ENCODE measurements around the gene UGT1A10. TPM values are rescaled to one million over a fixed set of nuclear protein-coding genes. Genes with fewer than 3 reads are reported as not detected.

Gene UGT1A10
- total RNA-seq, 1 donor from 2014 or later, result not detected

DNA sequence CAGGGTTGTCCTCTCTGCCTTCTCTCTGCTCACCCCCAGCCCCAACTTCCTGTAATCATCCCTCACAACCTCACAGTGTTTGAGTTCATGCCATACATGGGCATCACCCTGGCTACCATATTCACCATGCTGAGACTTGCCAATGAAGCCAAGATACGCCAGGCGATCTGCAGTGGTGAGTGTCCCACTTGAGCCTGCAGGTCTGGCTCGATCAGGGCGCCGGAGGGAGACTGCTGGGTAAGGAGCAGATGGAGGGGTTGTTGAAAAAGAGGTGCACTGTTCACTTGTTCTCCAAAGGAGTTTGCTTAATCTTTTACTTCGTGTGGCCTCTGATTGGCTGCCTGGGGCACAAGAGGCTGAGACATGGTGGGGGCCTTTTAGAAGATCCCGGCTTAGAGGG lies 156.5 kb downstream of the UGT1A10 start:
- no peak for DNase-seq (ENCODE audit: extremely low spot score, unreplicated experiment)
- Mint-ChIP-seq H3K27ac (no peak overlapping the region), H3K27me3 (peaks cover 8% of the 10 kb centered on the region), H3K36me3 (no peaks in the 10 kb centered on the region), H3K4me1 (ENCODE audit: unreplicated experiment) (no peaks in the 10 kb centered on the region), H3K4me3 (no peak overlapping the region), H3K9me3 (no peaks in the 10 kb centered on the region)
- TF ChIP-seq, protein P1, sequence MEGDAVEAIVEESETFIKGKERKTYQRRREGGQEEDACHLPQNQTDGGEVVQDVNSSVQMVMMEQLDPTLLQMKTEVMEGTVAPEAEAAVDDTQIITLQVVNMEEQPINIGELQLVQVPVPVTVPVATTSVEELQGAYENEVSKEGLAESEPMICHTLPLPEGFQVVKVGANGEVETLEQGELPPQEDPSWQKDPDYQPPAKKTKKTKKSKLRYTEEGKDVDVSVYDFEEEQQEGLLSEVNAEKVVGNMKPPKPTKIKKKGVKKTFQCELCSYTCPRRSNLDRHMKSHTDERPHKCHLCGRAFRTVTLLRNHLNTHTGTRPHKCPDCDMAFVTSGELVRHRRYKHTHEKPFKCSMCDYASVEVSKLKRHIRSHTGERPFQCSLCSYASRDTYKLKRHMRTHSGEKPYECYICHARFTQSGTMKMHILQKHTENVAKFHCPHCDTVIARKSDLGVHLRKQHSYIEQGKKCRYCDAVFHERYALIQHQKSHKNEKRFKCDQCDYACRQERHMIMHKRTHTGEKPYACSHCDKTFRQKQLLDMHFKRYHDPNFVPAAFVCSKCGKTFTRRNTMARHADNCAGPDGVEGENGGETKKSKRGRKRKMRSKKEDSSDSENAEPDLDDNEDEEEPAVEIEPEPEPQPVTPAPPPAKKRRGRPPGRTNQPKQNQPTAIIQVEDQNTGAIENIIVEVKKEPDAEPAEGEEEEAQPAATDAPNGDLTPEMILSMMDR (conservative IDR thresholded peaks at IDR 0.05), result no peak

DNA sequence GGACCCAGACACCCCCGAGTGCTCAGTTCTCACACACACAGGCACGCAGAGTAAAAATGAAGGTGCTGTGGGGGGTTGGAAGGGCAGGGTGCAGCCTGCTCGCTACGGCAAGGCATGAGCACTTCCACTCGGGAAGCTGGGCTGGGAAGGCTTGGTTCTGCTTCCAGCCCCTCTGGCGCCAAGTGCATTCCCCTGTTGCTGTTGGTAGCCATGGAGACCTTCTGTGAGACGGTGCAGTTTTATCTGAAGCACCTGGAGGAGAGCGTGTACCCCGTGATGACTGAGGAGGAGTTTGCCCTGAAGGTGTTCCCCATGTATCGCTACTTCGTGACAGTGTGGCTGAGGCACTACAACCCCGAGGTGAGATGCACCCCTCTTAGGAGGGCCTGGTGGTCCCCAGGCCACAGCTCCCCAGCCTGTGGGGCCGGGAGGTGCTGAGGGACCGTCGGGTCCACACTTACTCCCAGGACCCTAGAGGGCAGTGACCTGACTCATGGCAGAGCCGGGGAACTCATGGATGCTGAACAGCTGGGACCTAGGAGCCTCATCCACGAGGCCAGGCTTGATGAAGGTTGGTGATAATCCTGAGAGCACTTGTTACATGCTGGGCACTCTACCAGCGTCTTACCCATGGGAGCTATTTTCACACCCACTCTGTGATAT lies 157.3 kb downstream of the UGT1A10 start:
- Mint-ChIP-seq H3K36me3 (no peaks in the 10 kb centered on the region), H3K9me3 (no peaks in the 10 kb centered on the region), H3K27me3 (peaks cover 8% of the 10 kb centered on the region), H3K4me3 (no peak overlapping the region), H3K4me1 (ENCODE audit: unreplicated experiment) (no peaks in the 10 kb centered on the region), H3K27ac (no peak overlapping the region)
- TF ChIP-seq, protein P1 (conservative IDR thresholded peaks at IDR 0.05), result no peak
- DNase-seq (ENCODE audit: extremely low spot score, unreplicated experiment), result no peak

GRCh38 chr2:233794128-233794658 lies 157.9 kb downstream of the UGT1A10 start:
- no peak overlapping the region for H3K27ac Mint-ChIP-seq
- no peak for DNase-seq (ENCODE audit: extremely low spot score, unreplicated experiment)

DNA sequence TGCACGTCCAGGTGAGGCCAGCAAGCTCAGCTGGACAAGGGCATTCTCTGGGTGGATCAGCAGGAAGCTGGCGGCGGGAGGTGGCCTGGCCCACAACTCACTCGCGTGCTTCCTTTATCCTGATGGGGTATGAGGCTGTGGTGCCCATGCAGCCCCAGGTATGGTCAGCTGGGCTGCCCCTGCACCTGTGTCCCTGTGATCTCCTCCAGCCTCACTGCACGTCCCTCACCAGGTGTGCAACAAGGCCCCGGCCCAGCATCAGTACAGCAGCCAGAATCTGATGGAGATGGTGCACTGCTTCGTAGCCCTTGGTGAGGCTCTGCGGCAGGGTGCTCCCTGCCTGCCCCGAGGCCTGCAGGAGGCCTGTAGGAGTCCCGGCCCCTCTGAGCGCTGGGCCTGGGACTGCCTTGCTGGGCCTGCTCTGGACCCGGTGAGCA lies 159.5 kb downstream of the UGT1A10 start:
- TF ChIP-seq, protein P1 (conservative IDR thresholded peaks at IDR 0.05), result no peak
- H3K4me3 Mint-ChIP-seq, result no peak overlapping the region
- no peaks in the 10 kb centered on the region for H3K9me3 Mint-ChIP-seq
- DNase-seq (ENCODE audit: extremely low spot score, unreplicated experiment), result peak; percentile 55
- no peaks in the 10 kb centered on the region for H3K36me3 Mint-ChIP-seq
- no peaks in the 10 kb centered on the region for H3K4me1 Mint-ChIP-seq (ENCODE audit: unreplicated experiment)
- H3K27me3 Mint-ChIP-seq, result peaks cover 7% of the 10 kb centered on the region
- H3K27ac Mint-ChIP-seq, result no peak overlapping the region

More at GRCh38 chr2:233794128-233794658, 157.9 kb downstream of the UGT1A10 start:
- no peaks in the 10 kb centered on the region for H3K4me1 Mint-ChIP-seq (ENCODE audit: unreplicated experiment)
- no peaks in the 10 kb centered on the region for H3K9me3 Mint-ChIP-seq
- no peak overlapping the region for H3K4me3 Mint-ChIP-seq
- peaks cover 8% of the 10 kb centered on the region for H3K27me3 Mint-ChIP-seq
- H3K36me3 Mint-ChIP-seq, result no peaks in the 10 kb centered on the region
- TF ChIP-seq, protein P1 (conservative IDR thresholded peaks at IDR 0.05), result no peak

- Mint-ChIP-seq H3K27ac (no peak overlapping the region), H3K27me3 (peaks cover 2% of the 10 kb centered on the region), H3K4me3 (no peak overlapping the region), H3K36me3 (no peaks in the 10 kb centered on the region), H3K9me3 (no peaks in the 10 kb centered on the region), H3K4me1 (ENCODE audit: unreplicated experiment) (no peaks in the 10 kb centered on the region)
- no peak for DNase-seq (ENCODE audit: extremely low spot score, unreplicated experiment)
- TF ChIP-seq, protein P1 (conservative IDR thresholded peaks at IDR 0.05), result no peak
Observed at GRCh38 chr2:233796254-233796653, 160.0 kb downstream of the UGT1A10 start.
